GM20431 (cell line): ENCODE data around the gene PRKCA.

Source experiments
- in situ Hi-C: fragments of 300-500 bp; cut with MseI, MboI; formaldehyde crosslinking; loops from one replicate; pipeline ENCODE4 v1.15.0; 2020; ENCODE audit warnings: low sequenced_read_pairs; ENCODE audit not compliant: unreplicated experiment

The PRKCA gene

GRCh38 chr17:66577041-66577440, 274.6 kb downstream of the PRKCA start:
- in situ Hi-C loops = no loop called here

DNA sequence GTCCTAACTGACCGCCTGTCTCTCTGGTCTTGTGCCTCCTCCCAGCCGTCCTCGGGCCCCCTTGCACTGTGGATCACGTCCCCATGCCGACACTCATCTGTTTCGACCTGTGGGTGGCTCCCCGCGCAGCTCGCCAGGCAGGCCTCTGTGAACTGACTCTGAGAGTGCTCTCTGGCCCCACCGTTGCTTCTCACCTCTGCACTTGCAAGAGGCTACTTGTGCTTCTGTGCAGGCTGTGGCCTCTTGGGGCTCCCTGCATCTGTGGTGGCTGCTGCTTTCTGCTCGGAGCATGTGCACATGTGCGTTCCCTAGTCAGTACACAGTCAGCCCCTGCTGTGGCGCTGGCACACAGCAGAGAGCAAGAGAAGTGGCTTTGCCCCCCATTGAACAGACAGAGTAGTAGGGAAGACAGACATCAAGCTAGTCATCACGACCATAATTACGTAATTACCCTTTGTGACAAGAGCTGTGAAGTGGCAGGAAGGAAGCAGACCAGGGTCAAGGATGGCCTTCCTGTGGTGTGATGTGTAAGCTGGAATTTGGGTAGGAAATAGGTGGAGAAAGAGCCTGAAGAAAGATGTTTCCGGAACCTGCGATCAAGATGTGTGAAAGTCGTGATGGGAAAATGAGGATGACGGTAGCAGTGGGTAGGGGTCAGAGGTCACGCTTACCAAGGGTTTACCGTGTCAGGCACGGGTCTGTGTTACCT, 276.5 kb downstream of the PRKCA start:
- in situ Hi-C loops = no loop called here

DNA sequence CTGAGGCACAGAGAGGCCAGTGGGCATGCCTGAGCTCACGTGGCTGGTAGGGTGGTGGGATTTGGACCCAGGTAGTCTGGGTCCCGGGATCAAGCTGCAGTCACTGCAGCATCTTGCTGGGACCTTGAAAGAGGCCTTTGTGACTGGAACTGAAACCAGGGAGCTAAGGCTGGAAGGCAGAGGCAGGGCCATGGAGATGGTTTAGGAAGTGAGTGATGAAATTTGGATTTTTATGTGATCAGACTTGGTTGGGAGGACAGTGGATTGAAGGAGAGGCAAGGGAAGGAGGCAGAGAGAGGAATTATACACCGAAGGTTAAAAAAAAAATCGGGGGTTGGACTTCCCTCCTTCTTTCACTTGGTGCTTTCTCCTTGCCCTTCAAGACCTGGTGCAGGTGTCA, 277.1 kb downstream of the PRKCA start:
- in situ Hi-C loops = no loop called here

DNA sequence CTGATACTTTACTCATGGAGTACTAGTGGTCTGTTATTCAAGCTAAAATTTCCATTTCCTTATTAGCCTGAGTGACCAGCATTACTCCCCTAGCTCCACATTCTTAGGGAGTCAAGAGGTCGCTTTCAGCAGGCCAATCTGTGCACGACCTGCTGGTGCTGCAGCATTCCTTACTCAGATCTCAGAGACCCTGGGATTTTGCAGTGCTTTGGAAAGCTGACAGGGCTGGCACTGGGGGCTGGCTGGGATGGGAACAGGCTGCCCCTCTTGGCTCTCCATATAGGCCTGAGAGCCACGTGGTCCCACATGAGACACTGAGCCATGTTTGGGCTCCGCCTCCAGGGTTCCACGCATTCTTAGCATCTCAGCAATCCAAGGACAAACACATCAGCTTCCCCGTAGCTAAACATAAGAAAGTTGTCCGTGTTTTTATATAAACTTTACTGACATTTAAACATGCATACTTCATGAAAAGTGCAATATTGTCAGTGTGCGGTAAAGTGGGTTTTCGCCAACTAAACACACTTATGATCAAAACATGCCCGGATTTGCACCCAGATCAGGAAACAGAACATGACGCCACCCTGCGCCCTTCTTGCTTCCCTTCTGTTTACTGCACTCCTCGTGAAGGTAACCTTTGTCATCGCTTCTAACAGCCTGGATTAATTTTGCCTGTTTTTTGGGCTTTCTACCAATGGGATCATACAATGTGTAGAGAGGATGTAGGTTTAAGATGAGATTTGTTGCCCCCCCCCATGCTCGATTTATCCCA, 278.0 kb downstream of the PRKCA start:
- in situ Hi-C loops = no loop called here

GRCh38 chr17:66580956-66581391, 278.6 kb downstream of the PRKCA start:
- in situ Hi-C loops = no loop called here

- in situ Hi-C loops = no loop called here
Measured at GRCh38 chr17:66582373-66583111, 280.1 kb downstream of the PRKCA start.

DNA sequence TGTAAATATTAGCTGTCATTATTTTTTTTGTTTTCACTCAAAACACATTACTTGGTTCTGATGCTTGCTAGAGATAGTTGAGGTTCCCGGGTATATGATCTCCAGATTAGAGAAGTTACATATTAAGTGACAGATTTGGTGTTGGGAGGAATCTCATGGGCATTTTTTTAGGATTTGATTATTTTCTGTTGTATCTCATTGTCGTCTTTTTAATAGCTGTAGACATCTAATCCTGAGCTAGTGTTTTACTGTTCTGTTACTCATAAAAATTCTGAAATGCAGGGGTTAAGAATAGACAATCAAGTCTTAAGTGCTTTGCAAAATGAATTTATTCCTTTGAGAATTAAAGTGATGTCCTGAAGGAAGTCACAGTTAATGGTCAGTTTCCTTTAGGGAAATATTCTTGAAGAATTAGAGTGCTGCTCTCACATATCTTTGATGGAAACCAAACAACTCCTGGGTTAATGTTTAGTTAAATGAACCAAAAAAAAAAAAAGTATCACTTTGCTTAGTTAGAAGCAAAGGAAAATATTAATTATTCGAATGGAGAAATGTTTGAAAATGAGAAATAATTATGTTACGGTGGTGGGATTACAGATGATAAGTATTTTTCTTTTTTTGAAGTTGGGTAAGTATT, 280.8 kb downstream of the PRKCA start:
- in situ Hi-C loops = no loop called here

- in situ Hi-C loops = no loop called here
Measured at GRCh38 chr17:66584927-66585326, 282.5 kb downstream of the PRKCA start.

- in situ Hi-C loops = no loop called here
Measured at GRCh38 chr17:66585472-66585871, 283.1 kb downstream of the PRKCA start.

DNA sequence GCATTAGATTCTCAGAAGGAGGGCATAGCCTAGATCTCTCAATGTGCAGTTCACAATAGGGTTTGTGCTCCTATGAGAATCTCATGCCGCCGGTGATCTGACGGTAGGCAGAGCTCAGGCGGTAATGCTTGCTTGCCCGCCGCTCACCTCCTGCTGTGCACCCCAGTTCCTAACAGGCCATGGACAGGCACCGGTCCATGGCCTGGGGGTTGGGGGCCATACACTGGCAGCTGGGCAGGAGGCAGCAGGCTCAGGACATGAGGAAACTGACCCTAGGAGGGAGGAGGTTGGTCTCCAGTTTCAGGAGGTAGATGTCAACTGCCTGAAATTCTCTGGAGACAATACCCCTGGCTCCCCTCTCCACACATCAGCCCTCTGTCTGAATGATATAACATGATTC, 287.5 kb downstream of the PRKCA start:
- in situ Hi-C loops = no loop called here

DNA sequence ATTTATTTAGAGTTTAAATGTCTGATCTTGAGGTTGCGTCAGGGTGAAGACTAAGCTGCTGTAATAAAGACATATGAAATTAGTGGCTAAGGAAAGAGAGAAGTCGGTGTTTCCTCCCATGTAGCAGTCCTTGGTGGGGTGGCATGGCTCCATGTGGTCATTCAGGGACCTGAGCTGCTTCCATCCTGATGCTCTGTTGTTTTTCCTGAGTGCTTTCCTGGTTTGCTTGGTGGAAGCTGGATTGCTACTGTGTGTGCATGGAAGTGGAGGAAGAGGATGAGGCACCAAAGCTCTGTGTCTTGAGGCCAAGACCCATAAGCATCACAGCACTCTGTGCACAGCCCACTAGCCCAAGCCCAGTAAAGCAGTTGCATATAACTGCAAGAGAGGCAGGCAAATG, 290.7 kb downstream of the PRKCA start:
- in situ Hi-C loops = no loop called here

GRCh38 chr17:66595893-66596292, 293.5 kb downstream of the PRKCA start:
- in situ Hi-C loops = no loop called here

GRCh38 chr17:66602659-66603384, 300.4 kb downstream of the PRKCA start:
- in situ Hi-C loops = no loop called here

DNA sequence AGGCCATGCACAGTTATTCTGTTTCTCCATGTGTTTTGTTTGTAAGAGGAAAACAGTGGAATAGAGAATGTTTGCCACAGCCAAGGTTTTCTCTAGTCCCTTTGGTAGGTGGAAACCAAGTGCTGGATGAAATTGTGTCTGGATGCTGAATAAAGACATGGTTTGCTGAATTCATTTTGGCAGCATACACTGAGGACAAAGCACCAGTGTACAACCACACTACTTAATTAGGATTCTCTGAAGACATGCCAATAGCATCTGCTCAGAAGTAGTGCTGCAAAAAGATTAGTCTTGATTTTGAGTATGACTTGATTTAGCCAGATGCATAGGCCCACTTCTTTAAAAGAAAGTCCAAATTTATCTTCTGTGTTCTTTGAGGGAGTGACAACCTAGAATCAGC, 302.0 kb downstream of the PRKCA start:
- in situ Hi-C loops = no loop called here

DNA sequence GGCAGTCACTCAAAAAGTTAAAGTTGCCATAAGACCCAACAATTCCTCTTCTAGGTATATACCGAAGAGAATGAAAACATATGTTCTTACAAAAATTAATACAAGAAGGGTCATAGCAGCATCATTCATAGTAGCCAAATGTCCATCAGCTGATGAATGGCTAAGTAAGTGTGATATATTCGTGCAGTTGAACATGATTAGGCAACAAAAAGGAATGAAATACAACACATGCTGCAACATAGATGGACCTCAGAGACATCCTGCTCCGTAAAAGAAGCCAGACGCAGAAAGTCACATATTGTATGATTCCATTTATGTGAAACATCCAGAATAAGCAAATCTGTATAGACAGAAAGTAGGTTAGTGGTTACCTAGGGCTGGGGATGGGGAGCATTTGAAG, 303.1 kb downstream of the PRKCA start:
- in situ Hi-C loops = no loop called here

DNA sequence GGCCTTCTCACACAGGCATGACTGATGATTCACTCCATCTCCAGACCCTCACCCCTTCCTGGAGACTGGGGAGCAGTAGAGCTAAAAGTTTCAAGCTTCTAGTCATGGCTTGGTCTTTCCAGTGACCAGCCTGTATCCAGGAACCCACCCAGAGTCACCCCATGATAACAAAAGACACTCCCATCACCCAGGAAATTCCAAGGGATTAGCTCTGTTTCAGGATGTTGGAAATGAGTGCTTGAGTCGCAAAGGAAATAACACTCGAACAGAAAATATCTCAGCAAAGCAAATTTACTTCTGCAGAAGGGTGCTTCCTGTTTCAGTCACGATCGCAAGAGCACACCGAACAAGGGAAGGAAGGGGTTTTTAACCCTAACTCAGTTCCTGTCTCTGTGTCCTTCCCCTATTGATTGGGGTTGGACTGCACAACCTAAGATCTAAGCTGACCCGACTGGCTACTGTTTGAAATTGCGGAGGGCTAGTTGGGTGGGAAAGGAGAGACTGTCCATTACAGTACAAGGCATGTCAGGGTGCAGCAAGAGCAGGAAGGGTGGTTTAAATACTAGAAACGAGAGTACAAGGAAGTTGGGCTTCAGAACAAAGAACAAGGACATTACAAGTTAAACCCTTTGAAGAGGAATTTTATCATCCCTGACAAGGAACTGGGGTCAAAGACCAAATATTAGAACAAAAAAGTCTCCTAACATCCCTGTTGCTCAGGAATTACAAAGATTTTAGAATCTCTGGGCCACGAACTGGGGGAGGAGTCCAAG, 308.1 kb downstream of the PRKCA start:
- in situ Hi-C loops = no loop called here

DNA sequence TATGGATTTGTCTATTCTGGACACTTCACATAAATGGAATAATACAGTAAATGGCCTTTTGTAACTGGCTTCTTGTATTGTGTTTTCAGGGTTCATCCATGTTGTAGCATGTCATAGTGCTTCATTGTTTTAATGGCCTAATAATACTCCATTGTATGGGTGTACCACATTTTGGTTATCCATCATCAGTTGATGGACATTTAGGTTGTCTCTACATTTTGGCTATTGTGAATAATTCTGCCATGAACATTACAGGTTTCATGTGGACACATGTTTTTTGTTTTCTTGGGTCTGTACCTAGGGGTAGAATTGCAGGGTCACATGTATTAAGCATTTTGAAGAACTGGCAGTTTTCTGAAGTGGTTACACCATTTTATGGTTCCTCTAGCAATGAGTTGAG, 309.0 kb downstream of the PRKCA start:
- in situ Hi-C loops = no loop called here

- in situ Hi-C loops = no loop called here
Measured at GRCh38 chr17:66612993-66613392, 310.6 kb downstream of the PRKCA start.

GRCh38 chr17:66614469-66614868, 312.1 kb downstream of the PRKCA start:
- in situ Hi-C loops = no loop called here
